OCI-LY3 (cell line): ENCODE results near the gene C9.

Source experiments
- EZH2phosphoT487 ChIP-seq: fragments of 200-600 bp; shearing (Covaris generic); IDR thresholded peaks from 2 replicates; pipeline ENCODE4 v1.6.1; 2018; ENCODE audit warnings: antibody characterized with exemption, mixed run types, low read depth
- TF ChIP-seq, protein P1 (sequence below): fragments of 200-600, 300-600 bp; sonication (generic); IDR thresholded peaks from 2 replicates; pipeline ENCODE4 v1.5.1; 2014; ENCODE audit warnings: antibody characterized with exemption, low read length, low read depth

DNA sequence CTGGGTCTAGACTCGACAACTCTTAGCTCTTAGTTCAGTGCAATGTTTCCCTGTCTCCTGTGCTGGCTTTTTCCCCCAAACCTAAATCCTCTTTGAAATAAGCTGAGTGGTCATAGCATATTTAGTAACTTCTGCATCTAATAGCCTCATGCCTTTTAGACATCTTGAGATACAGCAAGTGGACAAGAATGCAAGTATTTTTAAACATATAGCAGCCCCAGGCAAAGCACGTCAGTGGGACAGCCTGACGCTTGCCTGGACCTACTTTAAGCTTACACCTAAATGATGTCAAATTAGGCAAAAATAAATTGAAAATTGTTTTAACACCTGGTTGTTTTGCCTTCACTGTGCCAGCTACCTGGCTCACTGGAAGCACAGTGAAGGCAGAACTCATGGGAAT is 8.0 kb downstream of the C9 start:
- TF ChIP-seq, protein P1, sequence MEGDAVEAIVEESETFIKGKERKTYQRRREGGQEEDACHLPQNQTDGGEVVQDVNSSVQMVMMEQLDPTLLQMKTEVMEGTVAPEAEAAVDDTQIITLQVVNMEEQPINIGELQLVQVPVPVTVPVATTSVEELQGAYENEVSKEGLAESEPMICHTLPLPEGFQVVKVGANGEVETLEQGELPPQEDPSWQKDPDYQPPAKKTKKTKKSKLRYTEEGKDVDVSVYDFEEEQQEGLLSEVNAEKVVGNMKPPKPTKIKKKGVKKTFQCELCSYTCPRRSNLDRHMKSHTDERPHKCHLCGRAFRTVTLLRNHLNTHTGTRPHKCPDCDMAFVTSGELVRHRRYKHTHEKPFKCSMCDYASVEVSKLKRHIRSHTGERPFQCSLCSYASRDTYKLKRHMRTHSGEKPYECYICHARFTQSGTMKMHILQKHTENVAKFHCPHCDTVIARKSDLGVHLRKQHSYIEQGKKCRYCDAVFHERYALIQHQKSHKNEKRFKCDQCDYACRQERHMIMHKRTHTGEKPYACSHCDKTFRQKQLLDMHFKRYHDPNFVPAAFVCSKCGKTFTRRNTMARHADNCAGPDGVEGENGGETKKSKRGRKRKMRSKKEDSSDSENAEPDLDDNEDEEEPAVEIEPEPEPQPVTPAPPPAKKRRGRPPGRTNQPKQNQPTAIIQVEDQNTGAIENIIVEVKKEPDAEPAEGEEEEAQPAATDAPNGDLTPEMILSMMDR, result no peak
- no peak for TF ChIP-seq EZH2phosphoT487
